NCI-H146 treated with DMSO at 0.1 percent for 48 hours (cell line): Measurements from ENCODE around the gene TEX48.

ENCODE experiments used
- DNase-seq: peaks from one replicate; lab custom pipeline; 2025; ENCODE audit not compliant: unreplicated experiment; lab: John Stamatoyannopoulos, UW

The TEX48 gene

DNA sequence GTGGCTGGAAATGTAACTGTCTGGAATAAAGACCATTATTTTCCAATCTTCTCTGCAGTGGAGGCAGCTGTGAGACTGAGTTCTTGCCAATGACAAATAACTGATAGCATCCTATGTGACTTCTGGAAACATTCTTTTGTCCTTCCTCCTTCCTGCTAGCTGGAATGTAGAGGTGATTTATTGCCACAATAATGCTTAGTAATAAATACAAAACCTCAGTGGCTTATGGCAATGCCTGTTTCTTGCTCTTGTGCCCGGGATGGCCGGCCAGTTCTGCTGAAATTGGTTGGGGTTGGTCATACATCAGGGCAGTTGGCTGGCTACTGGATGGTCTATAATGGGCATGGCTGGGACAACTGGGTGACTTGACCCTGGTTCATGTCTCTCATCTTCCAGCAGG lies 12.2 kb upstream of the TEX48 start:
- DNase-seq, result no peak

DNA sequence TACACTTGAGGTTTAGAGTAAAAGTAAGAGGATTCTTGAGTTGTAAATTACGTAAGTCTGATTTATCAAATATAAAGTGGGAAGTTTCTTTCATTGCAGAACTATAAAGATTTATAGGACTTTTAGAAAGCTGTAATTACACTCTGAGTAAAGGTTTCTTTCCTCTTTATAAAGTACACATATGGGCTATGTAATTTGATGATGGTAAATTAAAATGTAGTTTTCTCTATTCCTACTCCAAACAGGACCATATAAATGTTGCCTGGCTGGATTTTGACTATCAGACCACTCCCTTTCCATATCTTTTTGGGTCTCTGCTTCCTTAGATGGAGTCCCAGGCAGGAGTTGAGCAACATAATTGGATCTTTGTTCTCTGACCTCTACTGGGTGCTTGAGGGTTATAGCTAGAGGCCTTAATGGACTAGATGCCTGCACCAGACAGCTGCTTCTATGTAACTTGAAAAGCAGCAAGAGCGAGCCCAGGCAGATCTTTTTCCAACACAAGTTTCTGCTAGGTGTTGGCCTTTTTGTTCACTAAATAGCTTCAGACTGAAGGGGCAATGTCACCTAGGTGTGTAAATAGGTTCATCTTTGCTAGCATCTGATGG lies 11.4 kb upstream of the TEX48 start:
- no peak for DNase-seq

DNA sequence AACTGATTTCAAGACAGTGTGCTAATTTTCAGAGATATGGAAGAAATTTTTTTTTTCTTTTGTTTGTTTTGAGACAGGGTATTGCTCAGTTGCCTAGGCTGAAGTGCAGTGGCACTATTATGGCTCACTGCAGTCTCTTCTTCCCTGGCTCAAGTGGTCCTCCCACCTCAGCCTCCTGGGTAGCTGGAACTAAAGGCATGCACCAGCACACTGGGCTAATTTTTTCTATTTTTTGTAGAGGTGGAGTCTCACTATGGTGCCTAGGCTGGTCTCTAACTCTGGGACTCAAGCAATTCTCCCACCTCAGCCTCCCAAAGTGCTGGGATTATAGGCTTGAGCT lies 9.9 kb upstream of the TEX48 start:
- no peak for DNase-seq

DNA sequence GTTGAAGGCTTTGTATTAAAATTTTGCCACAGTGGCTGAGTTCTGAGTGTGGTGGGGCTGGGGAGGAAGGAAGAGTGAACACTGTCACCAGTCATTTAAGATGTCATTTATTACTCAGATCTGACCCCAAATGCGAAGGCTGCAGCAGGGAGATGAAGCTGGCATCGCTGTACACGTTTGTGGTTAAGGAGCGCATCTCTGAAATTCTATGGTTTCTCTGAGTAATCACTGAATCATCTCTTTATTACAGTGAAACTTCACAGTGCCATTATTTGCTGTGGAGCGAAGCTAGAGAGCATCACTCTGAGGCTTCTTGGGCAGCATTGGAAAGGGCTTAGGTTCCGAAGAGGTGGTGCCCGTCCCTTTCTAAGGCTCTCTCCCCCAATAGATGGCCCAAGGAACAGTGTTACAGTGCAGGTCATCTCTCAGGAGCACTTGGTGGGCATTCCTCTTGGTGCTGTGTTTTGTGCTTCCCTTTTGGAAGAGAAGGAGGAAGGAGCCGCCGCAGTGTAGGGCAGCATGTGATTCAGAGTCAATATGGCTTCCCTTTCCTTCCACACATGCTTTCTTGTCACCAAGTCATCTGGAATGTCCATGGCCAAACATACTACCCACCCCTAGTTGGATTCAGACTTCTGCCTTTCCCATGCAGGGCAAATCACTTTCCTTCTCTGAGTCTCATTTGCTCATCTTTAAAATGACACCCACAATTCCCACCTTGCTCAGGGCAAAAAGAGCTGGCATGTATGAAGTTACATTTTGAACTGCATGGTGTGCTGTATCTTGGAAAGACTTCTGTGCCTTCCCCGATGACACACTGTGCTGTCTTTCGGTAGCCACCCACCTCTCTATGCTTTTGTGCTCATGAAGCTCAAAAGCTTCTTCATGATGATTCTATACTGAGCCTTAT lies 9.3 kb upstream of the TEX48 start:
- no peak for DNase-seq

DNA sequence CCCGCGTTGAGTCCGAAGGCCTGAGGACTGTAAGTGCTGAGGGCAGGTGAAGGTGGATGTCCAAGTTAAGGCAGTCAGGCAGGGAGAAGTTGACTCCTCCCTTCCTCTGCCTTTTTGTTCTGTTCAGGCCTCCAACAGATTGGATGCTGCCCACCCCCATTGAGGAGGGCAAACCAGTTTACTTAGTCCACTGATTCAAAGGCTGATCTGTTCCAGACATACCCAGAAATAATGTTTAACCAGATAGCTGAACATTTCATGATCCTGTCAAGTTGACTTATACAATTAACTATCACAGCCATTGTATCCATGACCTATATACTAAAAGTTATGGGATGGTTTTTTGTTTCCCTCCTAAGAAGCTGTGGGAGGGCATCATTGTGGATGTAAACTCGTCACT lies 8.3 kb upstream of the TEX48 start:
- DNase-seq, result no peak

DNA sequence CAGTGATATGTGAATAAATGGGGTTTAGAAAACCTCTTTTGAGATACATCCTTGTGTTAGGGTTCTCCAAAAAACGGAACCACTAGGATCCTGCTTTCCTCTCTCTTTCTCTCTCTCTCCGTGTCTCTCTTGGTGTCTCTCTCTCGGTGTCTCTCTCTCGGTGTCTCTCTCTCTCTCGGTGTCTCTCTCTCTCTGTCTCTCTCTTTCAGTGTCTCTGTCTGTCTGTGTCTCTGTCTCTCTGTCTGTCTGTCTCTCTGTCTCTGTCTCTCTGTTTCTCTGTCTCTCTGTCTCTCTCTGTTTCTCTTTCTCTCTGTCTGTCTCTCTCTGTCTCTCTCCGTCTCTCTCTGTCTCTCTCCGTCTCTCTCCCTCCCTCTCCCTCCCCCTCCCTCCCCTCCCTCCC lies 7.8 kb upstream of the TEX48 start:
- no peak for DNase-seq

DNA sequence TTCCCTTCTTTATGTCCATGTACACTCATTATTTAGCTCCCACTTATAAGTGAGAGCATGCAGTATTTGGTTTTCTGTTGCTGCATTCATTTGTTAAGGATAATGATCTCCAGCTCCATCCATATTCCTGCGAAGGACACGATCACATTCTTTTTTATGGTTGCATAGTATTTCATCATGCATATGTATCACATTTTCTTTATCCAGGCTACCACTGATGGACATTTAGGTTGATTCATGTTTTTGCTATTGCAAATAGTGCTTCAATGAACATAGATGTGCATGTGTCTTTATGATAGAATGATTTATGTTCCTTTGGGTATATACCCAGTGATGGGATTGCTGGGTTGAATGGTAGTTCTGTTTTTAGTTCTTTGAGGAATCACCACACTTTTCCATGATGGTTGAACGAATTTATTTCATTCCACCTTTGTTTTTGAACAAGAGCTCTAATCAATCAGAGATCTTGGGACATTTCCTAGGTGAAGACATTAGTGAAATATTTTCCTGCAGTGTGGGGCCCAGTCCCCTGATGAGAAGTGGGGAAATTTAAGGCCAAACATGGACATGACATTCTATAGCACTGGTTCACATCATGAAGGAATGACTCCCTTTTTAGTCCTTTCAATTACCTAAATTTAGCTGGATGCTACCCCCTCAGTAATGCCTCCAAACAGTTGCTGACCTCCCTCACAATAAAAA lies 7.1 kb upstream of the TEX48 start:
- DNase-seq, result no peak

DNA sequence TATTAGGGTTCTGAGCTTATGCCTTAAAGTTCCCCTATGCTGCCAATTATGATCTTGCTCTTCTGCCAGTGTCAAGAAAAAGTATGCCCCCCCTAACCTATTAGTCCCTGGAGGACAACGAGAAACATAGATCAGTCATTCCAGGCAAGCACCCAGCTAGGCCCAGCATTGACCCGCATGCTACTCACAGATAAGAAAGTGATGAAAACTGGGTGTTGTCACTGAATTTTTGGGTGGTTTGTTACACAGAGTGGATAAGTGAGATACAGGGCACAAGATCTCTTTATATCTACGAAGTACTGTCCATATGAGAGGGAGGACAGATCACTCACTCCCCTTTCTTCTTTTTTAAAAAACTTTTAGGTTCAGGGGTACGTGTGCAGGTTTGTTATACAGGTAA lies 6.4 kb upstream of the TEX48 start:
- no peak for DNase-seq

DNA sequence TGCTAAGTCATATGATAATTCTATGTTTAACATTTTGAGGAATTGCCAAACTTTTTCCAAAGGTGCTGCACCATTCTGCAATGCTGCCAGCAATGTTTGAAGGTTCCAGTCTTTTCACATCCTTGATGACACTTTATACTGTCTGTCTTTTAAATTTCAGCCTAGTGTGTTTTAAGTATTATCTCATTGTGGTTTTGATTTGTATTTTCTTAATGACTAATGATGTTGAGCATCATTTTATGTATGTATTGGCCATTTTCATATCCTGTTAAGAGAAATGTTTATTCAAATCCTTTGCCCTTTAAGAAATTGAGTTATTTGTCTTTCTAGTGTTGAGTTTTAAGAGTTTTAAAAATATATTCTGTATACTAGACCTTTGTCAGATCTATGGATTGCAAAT lies 5.0 kb upstream of the TEX48 start:
- no peak for DNase-seq

DNA sequence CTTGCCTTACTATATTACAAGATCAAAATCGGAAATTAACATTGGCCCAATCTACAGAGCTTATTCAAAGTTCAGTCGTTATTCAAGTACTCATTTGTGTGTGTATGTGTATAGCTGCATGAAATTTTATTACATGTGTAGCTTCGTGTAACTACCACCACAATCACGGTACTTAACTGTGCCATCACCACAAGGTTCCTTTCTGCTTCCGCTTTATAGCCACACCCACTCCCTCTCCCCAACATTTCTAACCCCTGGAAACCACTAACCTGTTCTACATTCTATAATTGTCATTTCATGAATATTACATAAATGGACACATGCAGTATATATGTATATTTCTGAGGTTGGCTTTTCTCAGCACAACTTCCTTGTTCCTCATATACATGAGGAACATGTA lies 4.0 kb upstream of the TEX48 start:
- no peak for DNase-seq

DNA sequence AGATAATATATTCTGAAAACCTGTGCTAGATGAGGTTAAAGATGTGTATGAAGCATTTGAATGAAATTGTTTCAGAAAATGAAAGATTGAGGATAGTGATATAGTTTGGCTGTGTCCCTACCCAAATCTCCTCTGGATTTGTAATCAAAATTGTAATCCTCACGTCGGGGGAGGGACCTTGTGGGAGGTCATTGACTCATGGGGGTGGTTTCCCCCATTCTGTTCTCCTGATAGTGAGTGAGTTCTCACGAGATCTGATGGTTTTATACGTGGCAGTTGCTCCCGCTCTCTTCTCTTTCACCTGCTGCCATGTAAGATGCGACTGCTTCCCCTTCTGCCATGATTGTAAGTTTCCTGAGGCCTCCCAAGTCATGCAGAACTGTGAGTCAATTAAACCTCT lies 2.0 kb upstream of the TEX48 start:
- DNase-seq, result no peak

DNA sequence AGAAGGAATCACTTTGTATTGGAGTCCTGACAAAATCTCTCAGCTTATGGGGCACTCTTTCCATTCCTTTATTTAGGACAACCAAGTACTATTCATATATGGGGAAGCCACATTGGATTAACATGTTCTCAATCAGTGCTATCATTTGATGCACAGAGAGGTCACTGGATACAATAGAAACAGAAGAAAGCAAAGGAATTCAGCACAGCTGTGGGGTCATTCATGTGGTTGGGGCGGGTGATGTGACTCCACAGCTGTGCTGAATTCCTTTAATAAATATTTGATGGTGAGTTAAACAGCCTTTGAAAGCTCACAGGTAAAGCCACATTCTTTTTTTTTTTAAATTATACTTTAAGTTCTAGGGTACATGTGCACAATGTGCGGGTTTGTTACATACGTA lies 854 bp upstream of the TEX48 start:
- DNase-seq, result no peak

DNA sequence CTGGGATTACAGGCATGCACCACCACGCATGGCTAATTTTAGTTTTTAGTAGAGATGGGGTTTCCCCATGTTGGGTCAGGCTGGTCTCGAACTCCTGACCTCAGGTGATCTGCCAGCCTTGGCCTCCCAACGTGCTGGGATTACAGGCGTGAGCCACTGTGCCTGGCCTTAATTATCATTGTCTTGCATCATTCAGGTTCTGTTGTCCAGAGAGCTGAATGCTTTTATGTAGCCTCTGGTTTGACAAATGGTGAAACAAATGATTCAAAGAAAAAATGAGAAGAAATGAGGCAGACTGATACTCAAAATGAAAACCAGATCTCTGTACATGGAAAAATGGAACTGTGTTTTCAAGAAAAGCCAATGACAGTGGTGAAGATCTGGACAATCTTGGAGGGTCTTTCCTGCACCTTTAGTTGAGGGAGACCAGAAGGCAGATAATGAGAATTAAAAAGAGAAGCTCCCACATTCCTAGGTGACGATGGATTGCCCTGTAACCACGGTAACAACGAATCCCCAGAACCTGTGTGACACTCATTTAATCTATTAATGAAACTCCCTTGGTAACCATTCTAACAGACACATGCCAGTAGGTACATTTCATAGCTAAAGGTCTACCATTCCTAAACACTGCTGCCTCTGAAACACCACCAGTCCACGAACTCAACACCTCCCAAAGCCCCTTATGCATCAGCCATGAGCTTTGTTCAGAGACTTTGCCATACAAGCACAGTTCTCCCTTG lies 1.6 kb downstream of the TEX48 start:
- no peak for DNase-seq

DNA sequence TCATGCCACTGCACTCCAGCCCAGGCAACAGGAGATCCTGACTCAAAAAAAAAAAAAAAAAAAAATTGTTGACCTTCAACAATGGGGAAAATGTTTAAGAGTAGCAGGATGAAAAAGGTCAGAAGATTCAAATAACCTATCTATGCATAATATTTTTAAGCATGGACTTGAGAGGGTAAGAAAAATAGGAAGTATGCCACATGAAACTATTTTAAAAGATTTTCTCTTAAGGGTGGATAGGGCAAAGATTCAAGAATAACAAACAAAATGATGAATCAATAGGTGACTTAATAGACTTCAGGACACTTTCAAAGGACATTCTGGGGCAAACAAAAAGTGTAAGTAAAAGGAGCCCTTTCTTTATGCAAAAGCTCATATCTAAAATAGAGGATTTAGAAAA lies 3.2 kb downstream of the TEX48 start:
- DNase-seq, result no peak

DNA sequence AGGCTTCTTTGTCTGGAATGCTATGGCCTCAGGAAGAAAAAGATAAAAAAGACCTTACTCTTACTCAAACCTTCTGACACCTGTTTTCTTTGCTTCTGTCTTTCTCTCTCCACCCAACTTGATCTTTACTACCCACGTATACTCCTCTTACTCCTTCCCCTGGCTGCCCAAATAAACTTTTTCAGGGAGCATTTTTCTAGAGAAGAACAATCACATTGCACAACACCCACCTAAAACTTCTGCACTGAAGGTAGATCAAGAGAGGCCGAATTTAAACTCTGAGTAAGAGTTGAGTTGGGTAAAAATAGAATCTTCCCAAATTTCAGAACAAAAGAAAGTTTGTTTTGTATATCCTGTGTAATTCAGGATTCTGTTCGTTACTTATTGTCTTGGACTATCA lies 3.9 kb downstream of the TEX48 start:
- DNase-seq, result no peak

DNA sequence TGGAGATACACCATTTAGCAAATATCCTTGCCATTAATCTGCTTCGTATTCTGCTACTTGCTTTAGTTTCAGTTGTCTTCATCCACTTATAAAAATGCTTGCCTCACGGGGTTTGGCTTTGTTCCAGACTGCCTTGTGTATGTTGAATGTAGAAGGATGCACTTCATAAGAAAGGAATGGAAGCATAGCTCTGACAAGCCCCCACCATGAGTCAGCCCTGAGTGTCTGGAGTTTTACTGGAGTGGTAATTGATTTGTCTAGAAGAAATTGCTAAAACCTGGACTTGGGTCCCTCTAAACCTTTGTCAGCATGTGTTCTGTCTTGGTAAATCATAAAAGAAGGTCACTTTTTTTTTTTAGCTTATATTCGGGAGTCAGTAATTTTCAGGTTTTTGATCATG lies 4.6 kb downstream of the TEX48 start:
- no peak for DNase-seq

DNA sequence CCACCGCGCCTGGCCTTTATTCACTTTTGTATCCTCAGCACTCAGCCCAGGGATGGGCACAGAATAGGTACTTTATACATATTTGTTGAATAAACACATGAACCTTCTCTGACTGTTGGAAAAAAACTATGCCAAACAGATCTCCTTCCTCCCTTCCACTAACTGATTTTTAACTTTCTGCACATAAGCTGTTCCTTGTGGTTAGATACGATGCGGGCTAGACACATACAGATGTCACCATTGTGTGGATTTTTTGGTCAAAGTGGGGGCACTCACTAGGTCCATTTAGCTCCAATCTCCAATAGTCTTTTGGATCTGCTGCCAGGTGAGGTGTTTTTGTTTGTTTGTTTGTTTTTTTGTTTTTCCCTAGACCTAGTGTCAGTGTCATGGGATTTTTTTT lies 5.1 kb downstream of the TEX48 start:
- DNase-seq, result no peak

DNA sequence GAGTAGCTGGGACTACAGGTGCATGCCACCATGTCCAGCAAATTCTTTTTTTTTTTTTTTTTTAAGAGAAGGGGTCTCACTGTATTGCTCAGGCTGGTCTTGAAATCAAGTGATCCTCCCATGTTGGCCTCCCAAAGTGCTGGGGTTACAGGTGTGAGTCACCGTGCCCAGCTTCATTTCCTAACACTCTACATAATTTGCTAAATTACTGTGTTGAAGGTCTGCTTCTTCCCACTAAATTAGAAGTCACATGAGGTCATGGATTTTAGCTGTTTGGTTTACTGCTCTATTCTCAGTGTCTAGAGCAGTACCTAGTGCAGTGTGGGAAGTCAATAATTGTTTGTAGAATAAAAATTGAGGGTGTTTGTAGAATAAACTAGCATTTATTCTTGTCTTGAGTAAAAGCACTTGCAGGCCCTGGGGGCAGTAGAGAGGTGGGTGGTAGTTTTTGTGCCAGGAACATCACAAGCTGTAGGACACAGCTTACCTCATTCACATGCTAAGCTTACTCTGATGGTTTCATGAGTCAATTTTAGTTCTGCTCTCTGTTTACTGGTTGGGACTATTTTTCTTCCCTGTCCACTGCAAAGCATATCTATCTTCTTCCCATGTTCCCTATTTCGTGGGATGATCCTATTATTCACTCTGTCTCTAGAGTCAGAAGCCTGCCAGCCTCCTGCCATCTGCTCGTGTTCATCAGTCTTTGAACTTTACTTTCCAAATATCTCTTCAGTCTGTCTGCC lies 7.0 kb downstream of the TEX48 start:
- DNase-seq, result no peak

DNA sequence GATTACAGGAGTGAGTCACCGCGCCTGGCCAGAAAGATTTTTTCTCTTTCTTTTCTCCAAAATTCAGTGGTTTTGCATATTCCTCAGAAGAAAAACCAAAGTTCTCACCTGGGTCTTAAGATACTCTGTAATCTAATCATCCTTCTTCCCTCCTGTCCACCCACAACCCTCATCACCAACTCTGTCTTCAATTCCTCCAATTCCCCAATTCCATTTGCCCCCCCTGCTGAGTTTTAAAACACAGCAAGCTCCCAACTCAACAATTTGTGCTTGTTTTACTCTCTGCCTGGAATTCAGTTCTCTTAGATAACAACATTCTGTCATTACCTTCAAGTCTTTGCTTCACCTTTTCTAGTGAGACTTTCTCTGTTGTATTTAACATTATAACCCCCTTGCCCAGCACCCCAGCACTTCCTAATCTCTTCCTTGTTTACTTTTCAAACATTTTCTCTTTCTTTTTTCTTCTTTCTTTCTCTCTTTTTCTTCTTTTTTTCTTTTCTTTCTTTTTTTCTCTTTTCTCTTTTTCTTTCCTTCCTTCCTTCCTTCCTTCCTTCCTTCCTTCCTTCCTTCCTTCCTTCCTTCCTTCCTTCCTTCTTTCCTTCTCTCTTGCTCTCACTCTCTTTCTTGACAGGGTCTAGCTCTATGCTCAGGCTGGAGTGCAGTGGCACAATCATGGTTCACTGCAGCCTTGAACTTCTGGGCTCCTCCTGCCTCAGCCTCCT lies 7.8 kb downstream of the TEX48 start:
- DNase-seq, result no peak

DNA sequence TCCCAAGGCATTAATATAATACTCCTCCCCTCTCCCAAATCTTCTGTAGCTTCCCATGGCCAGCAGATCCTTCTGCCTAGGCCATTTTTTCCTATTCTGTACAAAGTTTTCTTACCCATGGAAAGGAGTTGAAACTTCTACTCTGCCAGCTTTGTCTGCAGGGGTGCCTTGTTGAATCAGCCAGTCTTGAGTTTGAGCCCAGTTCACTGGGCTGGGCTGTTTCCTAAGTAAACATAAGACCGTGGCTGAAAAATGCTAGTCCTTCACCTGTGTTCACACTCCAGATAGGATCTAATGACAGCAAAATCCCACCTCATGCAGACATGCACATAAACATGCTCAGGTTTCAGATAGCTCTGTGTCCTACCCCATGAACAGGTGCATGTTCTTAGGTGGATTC lies 10.4 kb downstream of the TEX48 start:
- DNase-seq, result no peak
